IMR-90 (cell line): ENCODE data around the gene TRAPPC12. TPM values are rescaled to one million over a fixed set of nuclear protein-coding genes. Genes with fewer than 3 reads are reported as not detected.
A peak's percentile ranks its signal among the peaks of the same experiment; 100 is the strongest.

Source experiments
- ATAC-seq: fragments of 200-7000 bp; cut with Tn5 transposase; 2 replicates; pipeline ENCODE4 v1.9.1; 2020; ENCODE audit warnings: low read depth, mild to moderate bottlenecking, moderate library complexity
- BruUV-seq: library from RNA; stranded (reverse); fragments of 400-500 nt; replicated peaks from 2 replicates; lab custom pipeline; 2021; lab: Mats Ljungman, UMichigan
- CTCF ChIA-PET: fragments of 300-600 bp; formaldehyde crosslinking; extraction: SDS; loops from one replicate; lab custom pipeline; 2021; ENCODE audit warnings: antibody characterized with exemption; lab: Yijun Ruan, JAX
- POLR2A ChIA-PET: fragments of 300-600 bp; sonication (Branson Sonifier 250); formaldehyde crosslinking; loops from one replicate; lab custom pipeline; 2022; ENCODE audit warnings: antibody characterized with exemption; ENCODE audit not compliant: unreplicated experiment; lab: Charles Lee
- DNase-seq: peaks from one replicate; pipeline ENCODE4 v3.0.0; 2013
- H2AFZ ChIP-seq: replicated peaks from 2 replicates; pipeline ENCODE3; 2013; ENCODE audit warnings: low read length, mild to moderate bottlenecking; ENCODE audit not compliant: poor library complexity
- H2AK5ac ChIP-seq: 2 replicates; pipeline ENCODE4 v1.6.1; 2013; ENCODE audit warnings: low read depth, low read length, inconsistent platforms
- H2AK9ac ChIP-seq: replicated peaks from 2 replicates; pipeline ENCODE3; 2013; ENCODE audit warnings: mild to moderate bottlenecking, low read depth, low read length, moderate library complexity; ENCODE audit not compliant: poor library complexity
- H2BK120ac ChIP-seq: 2 replicates; pipeline ENCODE4 v1.6.1; 2013; ENCODE audit warnings: low read depth, low read length, inconsistent platforms
- H2BK15ac ChIP-seq: 3 replicates; pipeline ENCODE4 v1.6.1; 2013; ENCODE audit warnings: low read depth, low read length, inconsistent platforms
- H2BK20ac ChIP-seq: 2 replicates; pipeline ENCODE4 v1.6.1; 2013; ENCODE audit warnings: low read depth, mild to moderate bottlenecking, inconsistent platforms, low read length, moderate library complexity
- H2BK5ac ChIP-seq: 2 replicates; pipeline ENCODE4 v1.6.1; 2013; ENCODE audit warnings: mild to moderate bottlenecking, low read depth, low read length, inconsistent platforms; ENCODE audit not compliant: poor library complexity, severe bottlenecking
- H3K14ac ChIP-seq: replicated peaks from 2 replicates; pipeline ENCODE4 v1.6.1; 2013; ENCODE audit warnings: low read depth, low read length, inconsistent platforms
- H3K18ac ChIP-seq: 2 replicates; pipeline ENCODE4 v1.6.1; 2013; ENCODE audit warnings: low read depth, low read length, control low read depth
- H3K23ac ChIP-seq: 2 replicates; pipeline ENCODE4 v1.6.1; 2013; ENCODE audit warnings: low read depth, low read length, inconsistent platforms
- H3K27ac ChIP-seq: 2 replicates; pipeline ENCODE4 v1.5.1; 2013; ENCODE audit warnings: mild to moderate bottlenecking, control low read depth, low read length; ENCODE audit not compliant: insufficient read depth
- H3K27me3 ChIP-seq: 2 replicates; pipeline ENCODE4 v1.6.1; 2013; ENCODE audit warnings: low read length; ENCODE audit not compliant: control insufficient read depth, insufficient read depth
- H3K36me3 ChIP-seq: 2 replicates; pipeline ENCODE4 v1.6.1; 2013; ENCODE audit warnings: low read length, mixed read lengths; ENCODE audit not compliant: control insufficient read depth, insufficient read depth
- H3K4ac ChIP-seq: 2 replicates; pipeline ENCODE4 v1.6.1; 2013; ENCODE audit warnings: low read depth, low read length, inconsistent platforms
- H3K4me1 ChIP-seq: 2 replicates; pipeline ENCODE4 v1.6.1; 2013; ENCODE audit warnings: low read length, mixed read lengths; ENCODE audit not compliant: control insufficient read depth, insufficient read depth
- H3K4me2 ChIP-seq: 2 replicates; pipeline ENCODE4 v1.6.1; 2013; ENCODE audit warnings: low read depth, mild to moderate bottlenecking, control low read depth, low read length, moderate library complexity
- H3K4me3 ChIP-seq: 2 replicates; pipeline ENCODE4 v1.5.1; 2013; ENCODE audit warnings: low read depth, mild to moderate bottlenecking, control low read depth, low read length, moderate library complexity; ENCODE audit not compliant: insufficient read depth
- H3K56ac ChIP-seq: 2 replicates; pipeline ENCODE4 v1.6.1; 2013; ENCODE audit warnings: low read length, inconsistent platforms; ENCODE audit not compliant: insufficient read depth; ENCODE audit errors: extremely low read depth
- H3K79me1 ChIP-seq, 2 experiments: 2 replicates each; pipeline ENCODE4 v1.6.1; 2013; ENCODE audit warnings: low read length in 2 of 2, inconsistent platforms in 1 of 2, low read depth in 1 of 2
- H3K9ac ChIP-seq: 2 replicates; pipeline ENCODE4 v1.6.1; 2013; ENCODE audit warnings: low read depth, low read length, control low read depth
- H3K9me1 ChIP-seq: 2 replicates; pipeline ENCODE4 v1.6.1; 2013; ENCODE audit warnings: low read length, inconsistent platforms; ENCODE audit not compliant: insufficient read depth
- H3K9me3 ChIP-seq: 2 replicates; pipeline ENCODE4 v1.6.1; 2013; ENCODE audit warnings: low read length; ENCODE audit not compliant: control insufficient read depth, insufficient read depth
- H4K20me1 ChIP-seq: 2 replicates; pipeline ENCODE4 v1.6.1; 2013; ENCODE audit warnings: low read length, inconsistent platforms; ENCODE audit not compliant: insufficient read depth
- H4K5ac ChIP-seq: 2 replicates; pipeline ENCODE4 v1.6.1; 2013; ENCODE audit warnings: mild to moderate bottlenecking, low read depth, low read length, control low read depth
- H4K8ac ChIP-seq, 2 experiments: 2 replicates each; pipeline ENCODE4 v1.6.1; 2013; ENCODE audit warnings: low read depth in 2 of 2, low read length in 2 of 2, control low read depth in 1 of 2, inconsistent platforms in 1 of 2
- H4K91ac ChIP-seq: 2 replicates; pipeline ENCODE4 v1.6.1; 2013; ENCODE audit warnings: low read depth, low read length, inconsistent platforms; ENCODE audit not compliant: insufficient read depth
- MAZ ChIP-seq: IDR thresholded peaks from 2 replicates; pipeline ENCODE4 v1.6.1; 2012; ENCODE audit warnings: low read depth, mild to moderate bottlenecking, low read length, improper control_type of control experiment, moderate library complexity, borderline replicate concordance
- WGBS, 2 experiments: methylation state at CpG; one replicate each; pipeline versions ENCODE4 v1.1.5 to v1.1.7; 2013; ENCODE audit warnings: missing lambda C conversion rate in 2 of 2; ENCODE audit not compliant: insufficient read length in 1 of 2; ENCODE audit errors: extremely low coverage in 2 of 2; 5-methylcytosine and 5-hydroxymethylcytosine counted together
- dilution Hi-C: fragments of 300-500 bp; cut with HindIII; formaldehyde crosslinking; loops from one replicate; pipeline ENCODE4 v1.14.3; 2018; ENCODE audit warnings: low sequenced_read_pairs; ENCODE audit not compliant: unreplicated experiment
- in situ Hi-C: fragments of 300-500 bp; cut with MboI; formaldehyde crosslinking; loops from 3 replicates; pipeline ENCODE4 v1.14.3; 2019; ENCODE audit warnings: low sequenced_read_pairs, inconsistent platforms, mixed read lengths
- intact Hi-C: fragments of 100-400 bp; cut with micrococcal nuclease; formaldehyde crosslinking; loops from 2 replicates; pipeline ENCODE4 v1.10.0; 2022
- polyA plus RNA-seq, 3 experiments: library from polyadenylated mRNA; depleted of rRNA; stranded (reverse); fragments of >200 nt; gene quantifications; 2 replicates each; pipeline ENCODE4 v1.2.3, GENCODE V29; 2012; ENCODE audit warnings: low replicate concordance in 1 of 3
- total RNA-seq: library from RNA; depleted of rRNA; stranded (reverse); fragments of >200 nt; gene quantifications from 2 replicates; pipeline ENCODE4 v1.2.3, GENCODE V29; 2012

TRAPPC12 gene
- total and polyA plus RNA-seq, 2 of the 4 experiments (the other 2 are of a cell fraction), result 25.8 to 69.9 TPM

GRCh38 chr2:3470856-3471737 is 91.6 kb downstream of the TRAPPC12 start:
- H3K56ac ChIP-seq, result no peak overlapping the region
- H2AFZ ChIP-seq, result no peak overlapping the region
- 0 out of 2 replicates have a peak overlapping the region, but pooled peaks have one; percentile 3 for H3K23ac ChIP-seq
- peak overlapping the region; percentile 32; the same call in 1 of the 2 replicates for H3K18ac ChIP-seq
- peak overlapping the region; percentile 34 for H2AK9ac ChIP-seq
- no peaks in the 10 kb centered on the region for H4K20me1 ChIP-seq
- peak overlapping the region; percentile 38; the same call in 1 of the 2 replicates for H2BK20ac ChIP-seq
- H3K27ac ChIP-seq, result peak overlapping the region; percentile 29; the same call in 1 of the 2 replicates
- TF ChIP-seq MAZ, result no peak
- H2BK120ac ChIP-seq, result peak overlapping the region; percentile 61; the same call in 1 of the 2 replicates
- H4K91ac ChIP-seq, result peak overlapping the region; percentile 51; the same call in 1 of the 2 replicates
- BruUV-seq, result no TSS peak
- peaks cover 29% of the 10 kb centered on the region for H3K9me1 ChIP-seq
- POLR2A ChIA-PET, result no interaction called here
- CTCF ChIA-PET, result no interaction called here
- peaks cover 23% of the 10 kb centered on the region for H3K4me1 ChIP-seq
- H4K5ac ChIP-seq, result peak overlapping the region; percentile 38; the same call in 1 of the 2 replicates
- ATAC-seq, result no peak
- H3K4me2 ChIP-seq, result 0 out of 2 replicates have a peak overlapping the region, but pooled peaks have one; percentile 20
- intact Hi-C loops (no loop called here), in situ Hi-C loops (no loop called here), dilution Hi-C loops (no loop called here)
- peak overlapping the region; percentile 75 for H2AK5ac ChIP-seq
- H4K8ac ChIP-seq, result peak overlapping the region in 1 of 2 experiments; percentile 48; a peak in 2 of 4 replicates
- peak overlapping the region; percentile 39; the same call in 1 of the 3 replicates for H2BK15ac ChIP-seq
- peak overlapping the region; percentile 12 for H2BK5ac ChIP-seq
- H3K14ac ChIP-seq, result 0 out of 2 replicates have a peak overlapping the region, but pooled peaks have one; percentile 26
- peaks cover 8 to 48% of the 10 kb centered on the region in 2 experiments; a peak in 3 of 4 replicates for H3K79me1 ChIP-seq
- peak overlapping the region; percentile 68 for H3K4ac ChIP-seq
- H3K36me3 ChIP-seq, result peaks cover 50% of the 10 kb centered on the region
- H3K4me3 ChIP-seq, result no peak overlapping the region
- no peaks in the 10 kb centered on the region for H3K9me3 ChIP-seq
- DNase-seq, result no peak
- 0 out of 2 replicates have a peak overlapping the region, but pooled peaks have one; percentile 30 for H3K9ac ChIP-seq
- WGBS, 2 experiments, result 90% methylated on average over 14 of the region's 17 CpGs; no CpG with 5 or more reads in 1 of the 2 experiments
- H3K27me3 ChIP-seq, result no peaks in the 10 kb centered on the region
